CD4-positive, alpha-beta T cell treated with Interleukin-10 for 1 hour (primary cell): ENCODE measurements around the gene KL.

Source experiments
- DNase-seq: peaks from one replicate; pipeline ENCODE4 v3.0.0-alpha.2; 2020

Gene KL

GRCh38 chr13:33045851-33046592, 29.8 kb downstream of the KL start:
- no peak for DNase-seq

- no peak for DNase-seq
Observed at GRCh38 chr13:33050161-33050560, 33.9 kb downstream of the KL start.

- DNase-seq, result no peak
Observed at GRCh38 chr13:33051632-33052031, 35.4 kb downstream of the KL start.

- DNase-seq, result no peak
Observed at GRCh38 chr13:33052506-33053280, 36.5 kb downstream of the KL start.

- no peak for DNase-seq
Observed at GRCh38 chr13:33053397-33054066, 37.3 kb downstream of the KL start.

GRCh38 chr13:33057019-33057780, 41.0 kb downstream of the KL start:
- DNase-seq, result no peak

GRCh38 chr13:33058776-33059327, 42.6 kb downstream of the KL start:
- DNase-seq, result no peak

- DNase-seq, result no peak
Observed at GRCh38 chr13:33060815-33061214, 44.6 kb downstream of the KL start.

- no peak for DNase-seq
Observed at GRCh38 chr13:33066329-33066728, 50.1 kb downstream of the KL start.

- no peak for DNase-seq
Observed at GRCh38 chr13:33069365-33069764, 53.1 kb downstream of the KL start.

GRCh38 chr13:33070713-33071112, 54.5 kb downstream of the KL start:
- DNase-seq, result no peak

- DNase-seq, result no peak
Observed at GRCh38 chr13:33072282-33072681, 56.1 kb downstream of the KL start.

GRCh38 chr13:33072759-33073158, 56.5 kb downstream of the KL start:
- DNase-seq, result no peak

- DNase-seq, result no peak
Observed at GRCh38 chr13:33073338-33073737, 57.1 kb downstream of the KL start.

GRCh38 chr13:33076001-33076992, 60.1 kb downstream of the KL start:
- no peak for DNase-seq

- DNase-seq, result no peak
Observed at GRCh38 chr13:33078263-33078662, 62.0 kb downstream of the KL start.

- no peak for DNase-seq
Observed at GRCh38 chr13:33079960-33080359, 63.7 kb downstream of the KL start.

GRCh38 chr13:33080972-33081590, 64.9 kb downstream of the KL start:
- DNase-seq, result no peak

GRCh38 chr13:33081666-33082065, 65.4 kb downstream of the KL start:
- DNase-seq, result no peak

GRCh38 chr13:33083054-33083453, 66.8 kb downstream of the KL start:
- no peak for DNase-seq

GRCh38 chr13:33087091-33087490, 70.9 kb downstream of the KL start:
- DNase-seq, result no peak
